Astrocyte (in vitro differentiated cells and primary cell): ENCODE data around the gene SMPDL3A. TPM values are rescaled to one million over a fixed set of nuclear protein-coding genes. Genes with fewer than 3 reads are reported as not detected.

ENCODE experiments used
- DNase-seq: peaks from one replicate; pipeline ENCODE4 v3.0.0-alpha.2; 2010; ENCODE audit warnings: low read depth
- FAIRE-seq: peaks from 2 replicates; lab custom pipeline; 2011; peaks lifted over from hg19 to GRCh38; lab: Jason Lieb, UNC
- H2AFZ ChIP-seq: 2 replicates; pipeline ENCODE4 v1.6.0; 2012; ENCODE audit warnings: low read depth, low read length, inconsistent platforms
- H3K27ac ChIP-seq: 2 replicates; pipeline ENCODE4 v1.5.1; 2011; ENCODE audit warnings: low read depth, low read length, inconsistent platforms
- H3K27me3 ChIP-seq: 2 replicates; pipeline ENCODE4 v1.6.0; 2011; ENCODE audit warnings: low read length, inconsistent platforms; ENCODE audit not compliant: insufficient read depth
- H3K36me3 ChIP-seq: 2 replicates; pipeline ENCODE4 v1.5.1; 2011; ENCODE audit warnings: low read length, inconsistent platforms; ENCODE audit not compliant: insufficient read depth
- H3K4me1 ChIP-seq: 2 replicates; pipeline ENCODE4 v1.5.1; 2011; ENCODE audit warnings: low read length, inconsistent platforms; ENCODE audit not compliant: insufficient read depth
- H3K4me2 ChIP-seq: 2 replicates; pipeline ENCODE4 v1.6.0; 2012; ENCODE audit warnings: low read length, inconsistent platforms
- H3K4me3 ChIP-seq: 2 replicates; pipeline ENCODE4 v1.5.1; 2011; ENCODE audit warnings: low read depth, mild to moderate bottlenecking, low read length, inconsistent platforms; ENCODE audit not compliant: insufficient read depth
- H3K79me2 ChIP-seq: 2 replicates; pipeline ENCODE4 v1.6.0; 2012; ENCODE audit warnings: mild to moderate bottlenecking, low read length, inconsistent platforms; ENCODE audit not compliant: insufficient read depth
- H3K9ac ChIP-seq: 2 replicates; pipeline ENCODE4 v1.6.0; 2012; ENCODE audit warnings: mild to moderate bottlenecking, low read length, inconsistent platforms
- H3K9me3 ChIP-seq: 2 replicates; pipeline ENCODE4 v1.5.1; 2012; ENCODE audit warnings: low read depth, mild to moderate bottlenecking, low read length, inconsistent platforms; ENCODE audit not compliant: insufficient read depth
- H4K20me1 ChIP-seq: 2 replicates; pipeline ENCODE4 v1.6.0; 2012; ENCODE audit warnings: low read length, inconsistent platforms; ENCODE audit not compliant: insufficient read depth
- H3K27ac Mint-ChIP-seq: one replicate; pipeline ENCODE4 v1.8.0; 2021; ENCODE audit warnings: mild to moderate bottlenecking, mixed read lengths; ENCODE audit not compliant: unreplicated experiment
- H3K27me3 Mint-ChIP-seq: one replicate; pipeline ENCODE4 v1.8.0; 2021; ENCODE audit warnings: low read depth, mixed read lengths; ENCODE audit not compliant: unreplicated experiment
- H3K36me3 Mint-ChIP-seq: one replicate; pipeline ENCODE4 v1.8.0; 2021; ENCODE audit warnings: low read depth, mixed read lengths; ENCODE audit not compliant: unreplicated experiment
- H3K4me1 Mint-ChIP-seq: one replicate; pipeline ENCODE4 v1.8.0; 2021; ENCODE audit warnings: low read depth, mixed read lengths; ENCODE audit not compliant: unreplicated experiment
- H3K4me3 Mint-ChIP-seq: one replicate; pipeline ENCODE4 v1.8.0; 2021; ENCODE audit warnings: mild to moderate bottlenecking, moderate library complexity, mixed read lengths; ENCODE audit not compliant: unreplicated experiment
- H3K9me3 Mint-ChIP-seq: one replicate; pipeline ENCODE4 v1.8.0; 2021; ENCODE audit warnings: mild to moderate bottlenecking, mixed read lengths; ENCODE audit not compliant: unreplicated experiment
- CTCF ChIP-seq: IDR thresholded peaks from 2 replicates; pipeline ENCODE4 v1.5.1; 2011; ENCODE audit warnings: low read depth, mild to moderate bottlenecking, inconsistent platforms, low read length, moderate library complexity; ENCODE audit not compliant: insufficient read depth
- EZH2 ChIP-seq: IDR thresholded peaks from 2 replicates; pipeline ENCODE4 v1.6.1; 2012; ENCODE audit warnings: mild to moderate bottlenecking, low read length, inconsistent platforms; ENCODE audit not compliant: insufficient read depth
- total RNA-seq: library from RNA; stranded (reverse); gene quantifications from 2 replicates; pipeline ENCODE4 v1.2.1, GENCODE V29; 2021

SMPDL3A gene
- total RNA-seq, 1 donor from 2014 or later = 7.3 TPM

DNA sequence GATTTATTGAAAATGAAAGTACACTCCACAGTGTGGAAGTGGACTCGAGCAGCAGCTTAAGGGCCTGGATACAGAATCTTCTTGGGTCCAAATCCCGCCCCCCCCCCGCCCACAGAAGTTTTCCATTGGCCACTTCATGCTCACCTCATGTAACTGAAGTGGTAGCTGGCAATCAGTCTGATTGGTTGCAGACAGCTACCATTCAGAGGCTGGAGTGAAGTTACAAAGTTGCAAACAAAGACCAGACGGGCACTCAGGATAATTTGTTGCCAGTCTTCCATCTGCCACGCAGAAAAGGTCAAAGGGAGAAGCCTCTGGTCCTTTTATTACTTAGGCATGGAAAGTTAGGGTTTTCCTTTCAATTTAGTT, 35.4 kb upstream of the SMPDL3A start:
- Histone ChIP-seq H3K36me3 (no peaks in the 10 kb centered on the region), H3K4me3 (no peak overlapping the region), H2AFZ (no peak overlapping the region), H3K9ac (no peak overlapping the region), H3K4me1 (no peaks in the 10 kb centered on the region), H3K9me3 (no peaks in the 10 kb centered on the region), H3K4me2 (peak overlapping the region; percentile 46), H3K27me3 (no peaks in the 10 kb centered on the region), H4K20me1 (no peaks in the 10 kb centered on the region), H3K79me2 (no peaks in the 10 kb centered on the region), H3K27ac (no peak overlapping the region)
- TF ChIP-seq CTCF = no peak
- no peak for TF ChIP-seq EZH2
- Mint-ChIP-seq H3K9me3 (no peaks in the 10 kb centered on the region), H3K4me3 (no peak overlapping the region), H3K36me3 (no peaks in the 10 kb centered on the region), H3K27me3 (no peaks in the 10 kb centered on the region), H3K27ac (no peak overlapping the region), H3K4me1 (no peaks in the 10 kb centered on the region)
- DNase-seq (peak; percentile 47), FAIRE-seq (no peak)

DNA sequence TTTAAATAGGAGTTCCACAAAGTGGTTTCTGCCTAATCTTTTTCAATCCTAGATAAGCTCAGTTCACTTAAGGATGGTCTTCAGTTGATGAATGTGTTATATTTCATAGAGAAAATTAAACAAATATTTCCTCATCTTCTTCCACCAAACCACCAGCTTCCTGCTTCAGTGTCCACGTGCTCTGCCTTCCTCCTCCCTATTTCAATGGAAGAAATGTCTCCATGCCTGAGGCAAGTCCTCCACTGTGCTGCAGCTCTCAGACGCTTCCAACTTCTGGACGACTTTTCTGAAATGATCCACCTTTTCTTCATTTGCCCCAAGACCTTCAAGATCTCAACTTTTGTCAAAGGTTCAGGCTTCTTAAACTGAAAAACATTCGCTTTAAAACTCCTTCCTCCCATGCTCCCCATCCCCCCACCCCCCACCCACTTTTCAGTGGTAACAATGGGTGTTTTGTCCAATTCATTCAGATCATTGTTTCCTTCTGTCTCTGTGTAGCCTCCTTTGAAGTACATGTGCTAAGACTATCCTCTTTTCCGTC, 34.8 kb upstream of the SMPDL3A start:
- no peaks in the 10 kb centered on the region for H3K36me3 ChIP-seq
- no peak overlapping the region for H2AFZ ChIP-seq
- H3K9me3 Mint-ChIP-seq = no peaks in the 10 kb centered on the region
- no peaks in the 10 kb centered on the region for H3K27me3 Mint-ChIP-seq
- H3K4me3 ChIP-seq = no peak overlapping the region
- DNase-seq (no peak), FAIRE-seq (no peak)
- no peak overlapping the region for H3K4me2 ChIP-seq
- no peak overlapping the region for H3K27ac Mint-ChIP-seq
- H3K9me3 ChIP-seq = no peaks in the 10 kb centered on the region
- no peaks in the 10 kb centered on the region for H3K4me1 Mint-ChIP-seq
- no peaks in the 10 kb centered on the region for H3K27me3 ChIP-seq
- no peaks in the 10 kb centered on the region for H3K36me3 Mint-ChIP-seq
- no peak overlapping the region for H3K27ac ChIP-seq
- no peak overlapping the region for H3K4me3 Mint-ChIP-seq
- no peak for TF ChIP-seq EZH2
- TF ChIP-seq CTCF = no peak
- no peaks in the 10 kb centered on the region for H4K20me1 ChIP-seq
- no peak overlapping the region for H3K9ac ChIP-seq
- no peaks in the 10 kb centered on the region for H3K4me1 ChIP-seq
- H3K79me2 ChIP-seq = no peaks in the 10 kb centered on the region

DNA sequence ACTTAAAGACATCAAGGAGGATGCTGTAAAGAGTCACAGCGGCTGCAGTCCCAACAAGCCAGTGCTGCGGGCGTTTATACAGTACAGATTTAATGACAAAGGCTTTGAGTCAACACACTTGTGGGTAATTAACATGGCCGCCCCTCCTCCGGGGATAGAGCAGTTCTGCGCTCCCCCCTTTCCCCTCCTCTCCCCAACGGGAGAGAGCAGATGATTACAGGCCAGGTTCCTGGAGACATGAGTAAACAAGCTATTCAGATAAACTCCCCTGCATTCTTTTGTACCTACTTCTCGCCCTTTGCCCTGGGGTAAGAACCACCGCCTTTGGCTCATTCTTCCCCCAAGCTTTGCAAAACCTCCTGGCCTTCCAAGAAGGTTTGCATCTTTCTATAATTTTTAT, 33.2 kb upstream of the SMPDL3A start:
- Histone ChIP-seq H3K9me3 (no peaks in the 10 kb centered on the region), H4K20me1 (no peaks in the 10 kb centered on the region), H3K9ac (no peak overlapping the region), H3K27me3 (no peaks in the 10 kb centered on the region), H3K27ac (no peak overlapping the region), H2AFZ (no peak overlapping the region), H3K4me1 (no peaks in the 10 kb centered on the region), H3K79me2 (no peaks in the 10 kb centered on the region), H3K4me3 (no peak overlapping the region), H3K4me2 (no peak overlapping the region), H3K36me3 (no peaks in the 10 kb centered on the region)
- no peak for FAIRE-seq
- TF ChIP-seq EZH2 (no peak), CTCF (no peak)
- DNase-seq = no peak
- no peaks in the 10 kb centered on the region for H3K27me3 Mint-ChIP-seq
- H3K4me1 Mint-ChIP-seq = no peaks in the 10 kb centered on the region
- no peaks in the 10 kb centered on the region for H3K36me3 Mint-ChIP-seq
- H3K27ac Mint-ChIP-seq = no peak overlapping the region
- H3K9me3 Mint-ChIP-seq = no peaks in the 10 kb centered on the region
- H3K4me3 Mint-ChIP-seq = no peak overlapping the region
